IMR-90 (cell line): ENCODE results near the gene CTDP1. TPM values are rescaled to one million over a fixed set of nuclear protein-coding genes. Genes with fewer than 3 reads are reported as not detected.

Experiments used
- ATAC-seq: fragments of 200-7000 bp; cut with Tn5 transposase; 2 replicates; pipeline ENCODE4 v1.9.1; 2020; ENCODE audit warnings: low read depth, mild to moderate bottlenecking, moderate library complexity
- BruUV-seq: library from RNA; stranded (reverse); fragments of 400-500 nt; replicated peaks from 2 replicates; lab custom pipeline; 2021; lab: Mats Ljungman, UMichigan
- CTCF ChIA-PET: fragments of 300-600 bp; formaldehyde crosslinking; extraction: SDS; loops from one replicate; lab custom pipeline; 2021; ENCODE audit warnings: antibody characterized with exemption; lab: Yijun Ruan, JAX
- POLR2A ChIA-PET: fragments of 300-600 bp; sonication (Branson Sonifier 250); formaldehyde crosslinking; loops from one replicate; lab custom pipeline; 2022; ENCODE audit warnings: antibody characterized with exemption; ENCODE audit not compliant: unreplicated experiment; lab: Charles Lee
- DNase-seq: peaks from one replicate; pipeline ENCODE4 v3.0.0; 2013
- H2AFZ ChIP-seq: replicated peaks from 2 replicates; pipeline ENCODE3; 2013; ENCODE audit warnings: low read length, mild to moderate bottlenecking; ENCODE audit not compliant: poor library complexity
- H2AK5ac ChIP-seq: 2 replicates; pipeline ENCODE4 v1.6.1; 2013; ENCODE audit warnings: low read depth, low read length, inconsistent platforms
- H2AK9ac ChIP-seq: replicated peaks from 2 replicates; pipeline ENCODE3; 2013; ENCODE audit warnings: mild to moderate bottlenecking, low read depth, low read length, moderate library complexity; ENCODE audit not compliant: poor library complexity
- H2BK120ac ChIP-seq: 2 replicates; pipeline ENCODE4 v1.6.1; 2013; ENCODE audit warnings: low read depth, low read length, inconsistent platforms
- H2BK15ac ChIP-seq: 3 replicates; pipeline ENCODE4 v1.6.1; 2013; ENCODE audit warnings: low read depth, low read length, inconsistent platforms
- H2BK20ac ChIP-seq: 2 replicates; pipeline ENCODE4 v1.6.1; 2013; ENCODE audit warnings: low read depth, mild to moderate bottlenecking, inconsistent platforms, low read length, moderate library complexity
- H2BK5ac ChIP-seq: 2 replicates; pipeline ENCODE4 v1.6.1; 2013; ENCODE audit warnings: mild to moderate bottlenecking, low read depth, low read length, inconsistent platforms; ENCODE audit not compliant: poor library complexity, severe bottlenecking
- H3K14ac ChIP-seq: replicated peaks from 2 replicates; pipeline ENCODE4 v1.6.1; 2013; ENCODE audit warnings: low read depth, low read length, inconsistent platforms
- H3K18ac ChIP-seq: 2 replicates; pipeline ENCODE4 v1.6.1; 2013; ENCODE audit warnings: low read depth, low read length, control low read depth
- H3K23ac ChIP-seq: 2 replicates; pipeline ENCODE4 v1.6.1; 2013; ENCODE audit warnings: low read depth, low read length, inconsistent platforms
- H3K27ac ChIP-seq: 2 replicates; pipeline ENCODE4 v1.5.1; 2013; ENCODE audit warnings: mild to moderate bottlenecking, control low read depth, low read length; ENCODE audit not compliant: insufficient read depth
- H3K27me3 ChIP-seq: 2 replicates; pipeline ENCODE4 v1.6.1; 2013; ENCODE audit warnings: low read length; ENCODE audit not compliant: control insufficient read depth, insufficient read depth
- H3K36me3 ChIP-seq: 2 replicates; pipeline ENCODE4 v1.6.1; 2013; ENCODE audit warnings: low read length, mixed read lengths; ENCODE audit not compliant: control insufficient read depth, insufficient read depth
- H3K4ac ChIP-seq: 2 replicates; pipeline ENCODE4 v1.6.1; 2013; ENCODE audit warnings: low read depth, low read length, inconsistent platforms
- H3K4me1 ChIP-seq: 2 replicates; pipeline ENCODE4 v1.6.1; 2013; ENCODE audit warnings: low read length, mixed read lengths; ENCODE audit not compliant: control insufficient read depth, insufficient read depth
- H3K4me2 ChIP-seq: 2 replicates; pipeline ENCODE4 v1.6.1; 2013; ENCODE audit warnings: low read depth, mild to moderate bottlenecking, control low read depth, low read length, moderate library complexity
- H3K4me3 ChIP-seq: 2 replicates; pipeline ENCODE4 v1.5.1; 2013; ENCODE audit warnings: low read depth, mild to moderate bottlenecking, control low read depth, low read length, moderate library complexity; ENCODE audit not compliant: insufficient read depth
- H3K56ac ChIP-seq: 2 replicates; pipeline ENCODE4 v1.6.1; 2013; ENCODE audit warnings: low read length, inconsistent platforms; ENCODE audit not compliant: insufficient read depth; ENCODE audit errors: extremely low read depth
- H3K79me1 ChIP-seq, 2 experiments: 2 replicates each; pipeline ENCODE4 v1.6.1; 2013; ENCODE audit warnings: low read length in 2 of 2, inconsistent platforms in 1 of 2, low read depth in 1 of 2
- H3K9ac ChIP-seq: 2 replicates; pipeline ENCODE4 v1.6.1; 2013; ENCODE audit warnings: low read depth, low read length, control low read depth
- H3K9me1 ChIP-seq: 2 replicates; pipeline ENCODE4 v1.6.1; 2013; ENCODE audit warnings: low read length, inconsistent platforms; ENCODE audit not compliant: insufficient read depth
- H3K9me3 ChIP-seq: 2 replicates; pipeline ENCODE4 v1.6.1; 2013; ENCODE audit warnings: low read length; ENCODE audit not compliant: control insufficient read depth, insufficient read depth
- H4K20me1 ChIP-seq: 2 replicates; pipeline ENCODE4 v1.6.1; 2013; ENCODE audit warnings: low read length, inconsistent platforms; ENCODE audit not compliant: insufficient read depth
- H4K5ac ChIP-seq: 2 replicates; pipeline ENCODE4 v1.6.1; 2013; ENCODE audit warnings: mild to moderate bottlenecking, low read depth, low read length, control low read depth
- H4K8ac ChIP-seq, 2 experiments: 2 replicates each; pipeline ENCODE4 v1.6.1; 2013; ENCODE audit warnings: low read depth in 2 of 2, low read length in 2 of 2, control low read depth in 1 of 2, inconsistent platforms in 1 of 2
- H4K91ac ChIP-seq: 2 replicates; pipeline ENCODE4 v1.6.1; 2013; ENCODE audit warnings: low read depth, low read length, inconsistent platforms; ENCODE audit not compliant: insufficient read depth
- BHLHE40 ChIP-seq: fragments of 150-350 bp; IDR thresholded peaks from 2 replicates; pipeline ENCODE4 v1.6.1; 2016; ENCODE audit warnings: mild to moderate bottlenecking, low read depth, low read length
- FOS ChIP-seq: fragments of 150-350 bp; IDR thresholded peaks from 2 replicates; pipeline ENCODE4 v1.6.1; 2016; ENCODE audit warnings: low read depth, low read length
- MAFK ChIP-seq: IDR thresholded peaks from 2 replicates; pipeline ENCODE4 v1.6.1; 2012; ENCODE audit warnings: low read depth, low read length, improper control_type of control experiment
- MXI1 ChIP-seq: IDR thresholded peaks from 2 replicates; pipeline ENCODE4 v1.6.1; 2012; ENCODE audit warnings: low read depth, mild to moderate bottlenecking, low read length, moderate library complexity, borderline replicate concordance
- RAD21 ChIP-seq: IDR thresholded peaks from 2 replicates; pipeline ENCODE4 v1.6.1; 2012; ENCODE audit warnings: low read length, improper control_type of control experiment
- RCOR1 ChIP-seq: IDR thresholded peaks from 2 replicates; pipeline ENCODE4 v1.6.1; 2012; ENCODE audit warnings: mild to moderate bottlenecking, low read length, improper control_type of control experiment; ENCODE audit not compliant: insufficient replicate concordance
- RFX5 ChIP-seq: IDR thresholded peaks from 2 replicates; pipeline ENCODE4 v1.8.0; 2012; ENCODE audit warnings: low read depth, mild to moderate bottlenecking, low read length, moderate library complexity
- dilution Hi-C: fragments of 300-500 bp; cut with HindIII; formaldehyde crosslinking; loops from one replicate; pipeline ENCODE4 v1.14.3; 2018; ENCODE audit warnings: low sequenced_read_pairs; ENCODE audit not compliant: unreplicated experiment
- in situ Hi-C: fragments of 300-500 bp; cut with MboI; formaldehyde crosslinking; loops from 3 replicates; pipeline ENCODE4 v1.14.3; 2019; ENCODE audit warnings: low sequenced_read_pairs, inconsistent platforms, mixed read lengths
- intact Hi-C: fragments of 100-400 bp; cut with micrococcal nuclease; formaldehyde crosslinking; loops from 2 replicates; pipeline ENCODE4 v1.10.0; 2022
- polyA plus RNA-seq, 3 experiments: library from polyadenylated mRNA; depleted of rRNA; stranded (reverse); fragments of >200 nt; gene quantifications; 2 replicates each; pipeline ENCODE4 v1.2.3, GENCODE V29; 2012; ENCODE audit warnings: low replicate concordance in 1 of 3
- total RNA-seq: library from RNA; depleted of rRNA; stranded (reverse); fragments of >200 nt; gene quantifications from 2 replicates; pipeline ENCODE4 v1.2.3, GENCODE V29; 2012
- TF ChIP-seq, protein P1 (sequence below): conservative IDR thresholded peaks from 2 replicates; pipeline ENCODE4 v1.5.1; 2012; ENCODE audit warnings: mild to moderate bottlenecking, low read depth, low read length, improper control_type of control experiment

CTDP1 gene
- total and polyA plus RNA-seq, 2 of the 4 experiments (the other 2 are of a cell fraction), result 13.4 to 17.6 TPM

DNA sequence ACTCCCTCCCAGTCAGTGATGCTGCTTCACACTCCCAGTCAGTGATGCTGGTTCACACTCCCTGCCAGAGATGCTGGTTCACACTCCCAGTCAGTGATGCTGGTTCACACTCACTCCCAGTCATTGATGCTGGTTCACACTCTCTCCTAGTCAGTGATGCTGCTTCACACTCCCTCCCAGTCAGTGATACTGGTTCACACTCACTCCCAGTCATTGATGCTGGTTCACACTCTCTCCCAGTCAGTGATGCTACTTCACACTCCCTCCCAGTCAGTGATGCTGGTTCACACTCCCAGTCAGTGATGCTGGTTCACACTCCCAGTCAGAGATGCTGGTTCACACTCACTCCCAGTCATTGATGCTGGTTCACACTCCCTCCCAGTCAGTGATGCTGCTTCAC is 83.8 kb downstream of the CTDP1 start:
- Histone ChIP-seq H3K4me2 (no peak overlapping the region), H4K5ac (no peak overlapping the region), H2BK5ac (no peak overlapping the region), H3K27me3 (peaks cover 2% of the 10 kb centered on the region; the same call in 1 of the 2 replicates), H4K20me1 (no peaks in the 10 kb centered on the region), H2BK20ac (no peak overlapping the region), H2AK5ac (no peak overlapping the region), H3K9me3 (peaks cover 15% of the 10 kb centered on the region), H3K14ac (no peak overlapping the region), H3K18ac (no peak overlapping the region), H3K9ac (no peak overlapping the region), H3K4me1 (peaks cover 3% of the 10 kb centered on the region; the same call in 1 of the 2 replicates), H3K56ac (no peak overlapping the region), H3K27ac (no peak overlapping the region), H3K4me3 (no peak overlapping the region), H3K23ac (no peak overlapping the region), H3K79me1 (no peaks in the 10 kb centered on the region), H3K4ac (no peak overlapping the region), H2BK15ac (no peak overlapping the region), H3K36me3 (no peaks in the 10 kb centered on the region), H4K91ac (no peak overlapping the region), H2AFZ (no peak overlapping the region), H2AK9ac (no peak overlapping the region), H2BK120ac (no peak overlapping the region), H3K9me1 (no peaks in the 10 kb centered on the region), H4K8ac (no peak overlapping the region)
- TF ChIP-seq MAFK, result no peak
- TF ChIP-seq RCOR1, result no peak
- no peak for TF ChIP-seq FOS
- TF ChIP-seq BHLHE40, result no peak
- TF ChIP-seq MXI1, result no peak
- no peak for TF ChIP-seq RFX5
- TF ChIP-seq RAD21, result no peak
- TF ChIP-seq, protein P1, sequence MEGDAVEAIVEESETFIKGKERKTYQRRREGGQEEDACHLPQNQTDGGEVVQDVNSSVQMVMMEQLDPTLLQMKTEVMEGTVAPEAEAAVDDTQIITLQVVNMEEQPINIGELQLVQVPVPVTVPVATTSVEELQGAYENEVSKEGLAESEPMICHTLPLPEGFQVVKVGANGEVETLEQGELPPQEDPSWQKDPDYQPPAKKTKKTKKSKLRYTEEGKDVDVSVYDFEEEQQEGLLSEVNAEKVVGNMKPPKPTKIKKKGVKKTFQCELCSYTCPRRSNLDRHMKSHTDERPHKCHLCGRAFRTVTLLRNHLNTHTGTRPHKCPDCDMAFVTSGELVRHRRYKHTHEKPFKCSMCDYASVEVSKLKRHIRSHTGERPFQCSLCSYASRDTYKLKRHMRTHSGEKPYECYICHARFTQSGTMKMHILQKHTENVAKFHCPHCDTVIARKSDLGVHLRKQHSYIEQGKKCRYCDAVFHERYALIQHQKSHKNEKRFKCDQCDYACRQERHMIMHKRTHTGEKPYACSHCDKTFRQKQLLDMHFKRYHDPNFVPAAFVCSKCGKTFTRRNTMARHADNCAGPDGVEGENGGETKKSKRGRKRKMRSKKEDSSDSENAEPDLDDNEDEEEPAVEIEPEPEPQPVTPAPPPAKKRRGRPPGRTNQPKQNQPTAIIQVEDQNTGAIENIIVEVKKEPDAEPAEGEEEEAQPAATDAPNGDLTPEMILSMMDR, result no peak
- ChIA-PET CTCF (no interaction called here), POLR2A (no interaction called here)
- in situ Hi-C loops, result no loop called here
- dilution Hi-C loops, result no loop called here
- DNase-seq (no peak), ATAC-seq (no peak)
- intact Hi-C loops, result no loop called here
- no TSS peak for BruUV-seq
